ENCODE results near the gene PRDX5.
A peak's percentile ranks its signal among the peaks of the same experiment; 100 is the strongest.

Gene PRDX5

GRCh38 chr11:64283092-64283491 is 34.8 kb upstream of the PRDX5 start:
- H3K36me3 ChIP-seq (ENCODE audit: control insufficient read depth, insufficient read depth, low read length) = peaks cover 6% of the 10 kb centered on the region
- H3K4me1 ChIP-seq (ENCODE audit: control insufficient read depth, insufficient read depth, low read length, poor library complexity, severe bottlenecking) = peaks cover 14% of the 10 kb centered on the region
- no peaks in the 10 kb centered on the region for H3K9me3 ChIP-seq (ENCODE audit: control insufficient read depth, low read length)
- H3K4me3 ChIP-seq (ENCODE audit: insufficient read depth, low read depth, low read length, poor library complexity, severe bottlenecking) = no peak overlapping the region
- H3K27me3 ChIP-seq (replicated peaks; ENCODE audit: control insufficient read depth, insufficient read depth, low read length, poor library complexity, severe bottlenecking) = no peaks in the 10 kb centered on the region
- DNase-seq = no peak
- no peak overlapping the region for H3K27ac ChIP-seq (ENCODE audit: insufficient read depth, low read length, poor library complexity, severe bottlenecking)

GRCh38 chr11:64284048-64284961 is 33.6 kb upstream of the PRDX5 start, which contains the start of gene BAD:
Gene BAD (minus strand): TSS chr11:64284665. CDS start chr11:64284368, 297 bp downstream.
- Histone ChIP-seq H3K27me3 (replicated peaks; ENCODE audit: control insufficient read depth, insufficient read depth, low read length, poor library complexity, severe bottlenecking) (no peaks in the 10 kb centered on the region), H3K9me3 (ENCODE audit: control insufficient read depth, low read length) (no peaks in the 10 kb centered on the region), H3K36me3 (ENCODE audit: control insufficient read depth, insufficient read depth, low read length) (peaks cover 6% of the 10 kb centered on the region), H3K4me1 (ENCODE audit: control insufficient read depth, insufficient read depth, low read length, poor library complexity, severe bottlenecking) (peaks cover 14% of the 10 kb centered on the region), H3K27ac (ENCODE audit: insufficient read depth, low read length, poor library complexity, severe bottlenecking) (peak within 1 kb of the TSS; percentile 100), H3K4me3 (ENCODE audit: insufficient read depth, low read depth, low read length, poor library complexity, severe bottlenecking) (peak within 1 kb of the TSS; percentile 92)
- peak; percentile 90 to 93 (median 90) for DNase-seq

- peak within 1 kb of the TSS; percentile 100 for H3K27ac ChIP-seq (ENCODE audit: insufficient read depth, low read length, poor library complexity, severe bottlenecking)
- H3K4me3 ChIP-seq (ENCODE audit: insufficient read depth, low read depth, low read length, poor library complexity, severe bottlenecking) = peak within 1 kb of the TSS; percentile 92
- no peaks in the 10 kb centered on the region for H3K27me3 ChIP-seq (replicated peaks; ENCODE audit: control insufficient read depth, insufficient read depth, low read length, poor library complexity, severe bottlenecking)
- H3K4me1 ChIP-seq (ENCODE audit: control insufficient read depth, insufficient read depth, low read length, poor library complexity, severe bottlenecking) = peaks cover 14% of the 10 kb centered on the region
- no peaks in the 10 kb centered on the region for H3K9me3 ChIP-seq (ENCODE audit: control insufficient read depth, low read length)
- peak; percentile 82 to 87 (median 86) for DNase-seq
- H3K36me3 ChIP-seq (ENCODE audit: control insufficient read depth, insufficient read depth, low read length) = peaks cover 6% of the 10 kb centered on the region
These were observed 32.7 kb upstream of the PRDX5 start, which contains the start of gene GPR137 for GRCh38 chr11:64284962-64285884. Gene GPR137 (plus strand): TSS chr11:64285848. CDS start chr11:64286525, 677 bp downstream.

GRCh38 chr11:64285885-64286800 is 31.8 kb upstream of the PRDX5 start:
- H3K9me3 ChIP-seq (ENCODE audit: control insufficient read depth, low read length) = no peaks in the 10 kb centered on the region
- no peak for DNase-seq
- H3K27ac ChIP-seq (ENCODE audit: insufficient read depth, low read length, poor library complexity, severe bottlenecking) = peak overlapping the region; percentile 100
- H3K4me1 ChIP-seq (ENCODE audit: control insufficient read depth, insufficient read depth, low read length, poor library complexity, severe bottlenecking) = peaks cover 16% of the 10 kb centered on the region
- peaks cover 6% of the 10 kb centered on the region for H3K36me3 ChIP-seq (ENCODE audit: control insufficient read depth, insufficient read depth, low read length)
- H3K4me3 ChIP-seq (ENCODE audit: insufficient read depth, low read depth, low read length, poor library complexity, severe bottlenecking) = peak overlapping the region; percentile 92
- peaks cover 8% of the 10 kb centered on the region for H3K27me3 ChIP-seq (replicated peaks; ENCODE audit: control insufficient read depth, insufficient read depth, low read length, poor library complexity, severe bottlenecking)

- H3K36me3 ChIP-seq (ENCODE audit: control insufficient read depth, insufficient read depth, low read length) = peaks cover 6% of the 10 kb centered on the region
- peaks cover 13% of the 10 kb centered on the region for H3K27me3 ChIP-seq (replicated peaks; ENCODE audit: control insufficient read depth, insufficient read depth, low read length, poor library complexity, severe bottlenecking)
- no peak overlapping the region for H3K4me3 ChIP-seq (ENCODE audit: insufficient read depth, low read depth, low read length, poor library complexity, severe bottlenecking)
- DNase-seq = no peak
- H3K27ac ChIP-seq (ENCODE audit: insufficient read depth, low read length, poor library complexity, severe bottlenecking) = no peak overlapping the region
- no peaks in the 10 kb centered on the region for H3K9me3 ChIP-seq (ENCODE audit: control insufficient read depth, low read length)
- peaks cover 19% of the 10 kb centered on the region for H3K4me1 ChIP-seq (ENCODE audit: control insufficient read depth, insufficient read depth, low read length, poor library complexity, severe bottlenecking)
These were observed 31.1 kb upstream of the PRDX5 start for GRCh38 chr11:64286801-64287159.

GRCh38 chr11:64287676-64288352 is 30.1 kb upstream of the PRDX5 start:
- H3K27ac ChIP-seq (ENCODE audit: insufficient read depth, low read length, poor library complexity, severe bottlenecking) = no peak overlapping the region
- H3K9me3 ChIP-seq (ENCODE audit: control insufficient read depth, low read length) = no peaks in the 10 kb centered on the region
- no peaks in the 10 kb centered on the region for H3K36me3 ChIP-seq (ENCODE audit: control insufficient read depth, insufficient read depth, low read length)
- DNase-seq = no peak
- H3K4me3 ChIP-seq (ENCODE audit: insufficient read depth, low read depth, low read length, poor library complexity, severe bottlenecking) = no peak overlapping the region
- H3K4me1 ChIP-seq (ENCODE audit: control insufficient read depth, insufficient read depth, low read length, poor library complexity, severe bottlenecking) = peaks cover 25% of the 10 kb centered on the region
- peaks cover 24% of the 10 kb centered on the region for H3K27me3 ChIP-seq (replicated peaks; ENCODE audit: control insufficient read depth, insufficient read depth, low read length, poor library complexity, severe bottlenecking)

- Histone ChIP-seq H3K27me3 (replicated peaks; ENCODE audit: control insufficient read depth, insufficient read depth, low read length, poor library complexity, severe bottlenecking) (peaks cover 29% of the 10 kb centered on the region), H3K4me1 (ENCODE audit: control insufficient read depth, insufficient read depth, low read length, poor library complexity, severe bottlenecking) (peaks cover 25% of the 10 kb centered on the region), H3K27ac (ENCODE audit: insufficient read depth, low read length, poor library complexity, severe bottlenecking) (no peak overlapping the region), H3K36me3 (ENCODE audit: control insufficient read depth, insufficient read depth, low read length) (no peaks in the 10 kb centered on the region), H3K9me3 (ENCODE audit: control insufficient read depth, low read length) (no peaks in the 10 kb centered on the region), H3K4me3 (ENCODE audit: insufficient read depth, low read depth, low read length, poor library complexity, severe bottlenecking) (no peak overlapping the region)
- no peak for DNase-seq
These were observed 29.6 kb upstream of the PRDX5 start for GRCh38 chr11:64288353-64288750.

- no peak for DNase-seq
- peaks cover 29% of the 10 kb centered on the region for H3K27me3 ChIP-seq (replicated peaks; ENCODE audit: control insufficient read depth, insufficient read depth, low read length, poor library complexity, severe bottlenecking)
- no peaks in the 10 kb centered on the region for H3K36me3 ChIP-seq (ENCODE audit: control insufficient read depth, insufficient read depth, low read length)
- H3K4me3 ChIP-seq (ENCODE audit: insufficient read depth, low read depth, low read length, poor library complexity, severe bottlenecking) = no peak overlapping the region
- no peak overlapping the region for H3K27ac ChIP-seq (ENCODE audit: insufficient read depth, low read length, poor library complexity, severe bottlenecking)
- no peaks in the 10 kb centered on the region for H3K9me3 ChIP-seq (ENCODE audit: control insufficient read depth, low read length)
- H3K4me1 ChIP-seq (ENCODE audit: control insufficient read depth, insufficient read depth, low read length, poor library complexity, severe bottlenecking) = peaks cover 20% of the 10 kb centered on the region
These were observed 28.8 kb upstream of the PRDX5 start for GRCh38 chr11:64289002-64289564.
